ENCODE measurements around the gene TGIF1.

DNA sequence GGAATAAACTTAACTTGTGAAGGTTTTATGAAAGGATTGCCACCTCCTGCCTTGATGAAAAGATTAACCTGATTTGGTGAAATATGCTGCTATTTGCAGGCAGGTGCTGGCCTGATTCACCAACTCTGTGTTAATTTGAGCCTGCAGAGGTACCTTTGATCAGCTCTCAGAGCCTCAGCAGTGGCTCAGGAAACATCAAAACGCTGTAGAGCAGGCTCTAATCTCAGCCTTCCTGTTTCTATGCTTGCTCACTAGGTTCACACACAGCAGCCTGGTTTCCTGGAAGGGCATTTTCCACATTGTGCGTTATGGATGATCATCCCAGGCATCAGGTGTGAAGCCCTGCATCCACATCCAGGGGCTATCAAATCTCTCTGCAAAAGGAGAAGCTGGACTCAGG, 16.9 kb downstream of the TGIF1 start:
- TF ChIP-seq, protein P1, sequence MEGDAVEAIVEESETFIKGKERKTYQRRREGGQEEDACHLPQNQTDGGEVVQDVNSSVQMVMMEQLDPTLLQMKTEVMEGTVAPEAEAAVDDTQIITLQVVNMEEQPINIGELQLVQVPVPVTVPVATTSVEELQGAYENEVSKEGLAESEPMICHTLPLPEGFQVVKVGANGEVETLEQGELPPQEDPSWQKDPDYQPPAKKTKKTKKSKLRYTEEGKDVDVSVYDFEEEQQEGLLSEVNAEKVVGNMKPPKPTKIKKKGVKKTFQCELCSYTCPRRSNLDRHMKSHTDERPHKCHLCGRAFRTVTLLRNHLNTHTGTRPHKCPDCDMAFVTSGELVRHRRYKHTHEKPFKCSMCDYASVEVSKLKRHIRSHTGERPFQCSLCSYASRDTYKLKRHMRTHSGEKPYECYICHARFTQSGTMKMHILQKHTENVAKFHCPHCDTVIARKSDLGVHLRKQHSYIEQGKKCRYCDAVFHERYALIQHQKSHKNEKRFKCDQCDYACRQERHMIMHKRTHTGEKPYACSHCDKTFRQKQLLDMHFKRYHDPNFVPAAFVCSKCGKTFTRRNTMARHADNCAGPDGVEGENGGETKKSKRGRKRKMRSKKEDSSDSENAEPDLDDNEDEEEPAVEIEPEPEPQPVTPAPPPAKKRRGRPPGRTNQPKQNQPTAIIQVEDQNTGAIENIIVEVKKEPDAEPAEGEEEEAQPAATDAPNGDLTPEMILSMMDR (IDR thresholded peaks at IDR 0.05), result no peak
- TF ChIP-seq POLR2A (IDR thresholded peaks at IDR 0.05), result no peak

Measured in Peyer's patch (tissue), 4 donors.